ENCODE results near the gene CD300H. TPM values are rescaled to one million over a fixed set of nuclear protein-coding genes. Genes with fewer than 3 reads are reported as not detected.

CD300H gene
- total RNA-seq, 4 donors from 2014 or later: not detected

DNA sequence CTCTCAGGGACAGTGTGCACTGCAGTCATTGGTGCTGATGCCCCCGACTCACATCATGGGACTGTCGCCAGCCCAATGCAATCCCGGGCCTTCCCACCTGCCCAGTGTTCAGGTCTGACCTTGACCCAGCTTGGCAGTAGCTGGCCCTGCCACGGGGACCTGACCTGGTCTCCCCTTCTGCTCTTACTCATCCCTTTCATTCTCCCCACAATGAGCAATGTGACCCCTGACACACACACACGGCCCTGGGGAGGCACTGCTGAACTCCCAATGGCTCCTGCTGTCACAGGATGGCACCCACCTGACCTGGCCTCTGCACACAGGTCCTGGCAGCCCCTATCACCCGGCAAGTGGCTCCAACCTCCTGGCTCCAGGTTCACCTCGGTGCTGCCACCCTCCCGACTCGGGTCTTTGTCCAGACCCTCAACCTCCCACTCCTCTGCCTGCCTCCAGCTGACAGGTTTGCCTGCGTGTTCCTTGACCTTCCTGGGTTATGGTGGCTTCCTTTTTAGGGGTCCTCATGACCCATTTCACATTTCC is 28.0 kb downstream of the CD300H start:
- Histone ChIP-seq H3K4me3 (no peak overlapping the region), H3K9me3 (peaks cover 0 to 1% (median 0%) of the 10 kb centered on the region in 3 donors), H3K27me3 (peaks cover 0 to 19% (median 0%) of the 10 kb centered on the region in 4 donors), H3K4me1 (no peaks in the 10 kb centered on the region), H3K36me3 (no peaks in the 10 kb centered on the region), H3K27ac (no peak overlapping the region)
- DNase-seq: no peak
- WGBS, 2 donors: 61 to 63% methylated on average over 10 of the region's 10 CpGs
- intact Hi-C loops (cut with DNase I): no loop called here
- TF ChIP-seq, protein P1, sequence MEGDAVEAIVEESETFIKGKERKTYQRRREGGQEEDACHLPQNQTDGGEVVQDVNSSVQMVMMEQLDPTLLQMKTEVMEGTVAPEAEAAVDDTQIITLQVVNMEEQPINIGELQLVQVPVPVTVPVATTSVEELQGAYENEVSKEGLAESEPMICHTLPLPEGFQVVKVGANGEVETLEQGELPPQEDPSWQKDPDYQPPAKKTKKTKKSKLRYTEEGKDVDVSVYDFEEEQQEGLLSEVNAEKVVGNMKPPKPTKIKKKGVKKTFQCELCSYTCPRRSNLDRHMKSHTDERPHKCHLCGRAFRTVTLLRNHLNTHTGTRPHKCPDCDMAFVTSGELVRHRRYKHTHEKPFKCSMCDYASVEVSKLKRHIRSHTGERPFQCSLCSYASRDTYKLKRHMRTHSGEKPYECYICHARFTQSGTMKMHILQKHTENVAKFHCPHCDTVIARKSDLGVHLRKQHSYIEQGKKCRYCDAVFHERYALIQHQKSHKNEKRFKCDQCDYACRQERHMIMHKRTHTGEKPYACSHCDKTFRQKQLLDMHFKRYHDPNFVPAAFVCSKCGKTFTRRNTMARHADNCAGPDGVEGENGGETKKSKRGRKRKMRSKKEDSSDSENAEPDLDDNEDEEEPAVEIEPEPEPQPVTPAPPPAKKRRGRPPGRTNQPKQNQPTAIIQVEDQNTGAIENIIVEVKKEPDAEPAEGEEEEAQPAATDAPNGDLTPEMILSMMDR (IDR thresholded peaks at IDR 0.05): no peak
- TF ChIP-seq POLR2A (IDR thresholded peaks at IDR 0.05): no peak

DNA sequence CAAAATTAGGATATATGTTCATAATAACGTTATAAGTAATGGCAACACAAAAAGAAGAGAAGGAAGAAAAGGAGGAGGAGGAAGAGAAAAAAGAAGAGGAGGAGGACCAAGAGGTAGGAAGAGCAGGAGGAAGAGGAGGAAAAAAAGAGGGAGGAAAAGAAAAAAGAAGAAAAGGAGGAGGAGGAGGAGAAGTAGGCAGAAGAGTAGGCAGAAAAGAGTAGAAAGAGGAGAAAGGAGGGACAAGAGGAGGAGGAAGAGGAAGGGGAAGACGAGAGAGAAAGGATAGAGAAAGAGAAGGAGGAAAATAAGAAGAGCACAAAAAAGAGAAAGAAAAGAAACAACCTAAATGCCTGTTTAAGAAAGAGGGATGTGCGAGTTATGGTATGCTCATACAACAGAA is 30.4 kb downstream of the CD300H start:
- peaks cover 0 to 2% (median 0%) of the 10 kb centered on the region in 3 donors for H3K9me3 ChIP-seq
- H3K27ac ChIP-seq: no peak overlapping the region
- intact Hi-C loops (cut with DNase I): no loop called here
- peaks cover 0 to 26% (median 0%) of the 10 kb centered on the region in 4 donors for H3K27me3 ChIP-seq
- no peaks in the 10 kb centered on the region for H3K36me3 ChIP-seq
- WGBS, 2 donors: 62 to 76% methylated on average over 3 of the region's 3 CpGs
- H3K4me3 ChIP-seq: no peak overlapping the region
- DNase-seq: no peak
- no peak for TF ChIP-seq POLR2A (IDR thresholded peaks at IDR 0.05)
- TF ChIP-seq, protein P1 (IDR thresholded peaks at IDR 0.05): no peak
- H3K4me1 ChIP-seq: no peaks in the 10 kb centered on the region

DNA sequence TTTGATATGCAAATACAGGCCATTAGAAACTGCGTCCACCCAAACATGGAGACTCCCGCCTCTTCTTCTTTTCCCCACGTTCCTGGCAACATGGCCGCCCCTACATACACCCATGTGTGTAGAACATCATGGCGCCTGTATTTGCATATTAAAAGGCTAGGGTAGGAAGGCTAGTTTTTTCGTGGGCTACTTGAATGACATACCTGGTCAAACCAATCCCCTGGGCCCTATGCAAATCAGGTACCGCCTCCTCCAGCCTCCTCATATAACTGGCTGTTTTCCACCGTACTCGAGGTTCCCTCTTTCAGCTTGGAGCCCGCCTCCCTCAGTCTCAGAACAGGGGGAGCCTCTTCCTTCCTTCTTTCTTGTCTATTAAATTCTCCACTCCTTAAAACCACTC is 35.2 kb downstream of the CD300H start:
- DNase-seq: no peak
- peaks cover 0 to 2% (median 0%) of the 10 kb centered on the region in 3 donors for H3K9me3 ChIP-seq
- peaks cover 0 to 33% (median 0%) of the 10 kb centered on the region in 4 donors for H3K27me3 ChIP-seq
- H3K4me3 ChIP-seq: peak overlapping the region in 2 of 4 donors; percentile 4 to 39
- TF ChIP-seq, protein P1 (IDR thresholded peaks at IDR 0.05): no peak
- TF ChIP-seq POLR2A (IDR thresholded peaks at IDR 0.05): peak in 1 of 4 donors; percentile 52
- H3K4me1 ChIP-seq: no peaks in the 10 kb centered on the region
- WGBS, 2 donors: 52 to 59% methylated on average over 8 to 10 of the region's 10 CpGs
- no peaks in the 10 kb centered on the region for H3K36me3 ChIP-seq
- peak overlapping the region in 1 of 4 donors; percentile 16 for H3K27ac ChIP-seq
- intact Hi-C loops (cut with DNase I): no loop called here

DNA sequence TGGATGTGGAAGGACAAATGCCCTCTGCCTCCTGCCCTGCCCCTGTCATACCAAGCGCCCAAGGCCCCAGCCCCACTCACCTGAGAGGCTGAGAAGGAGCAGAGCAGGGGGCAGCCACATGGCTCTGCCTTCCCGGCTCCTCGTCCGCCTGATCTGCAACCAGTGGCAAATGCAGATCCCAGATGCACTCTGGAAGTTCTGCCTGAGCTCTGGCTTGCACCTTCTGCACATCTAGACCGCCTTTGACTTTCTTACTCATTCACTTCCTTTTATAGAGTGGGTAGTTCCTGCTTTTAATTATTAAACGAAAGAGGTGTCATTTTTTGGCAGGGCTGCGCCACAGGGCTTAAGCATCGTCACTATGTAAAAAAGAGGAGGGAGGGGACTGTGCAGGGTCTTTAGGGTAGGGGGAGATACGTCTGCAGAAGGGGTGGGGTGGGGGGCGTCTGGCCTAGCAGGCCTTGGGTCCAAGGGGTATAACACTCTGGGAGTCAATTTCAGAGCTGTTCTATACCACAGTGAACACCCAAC is 36.0 kb downstream of the CD300H start, which contains the start of gene CD300LB:
TSS of gene CD300LB (minus strand) at position 245 of the 531 bp plus-strand sequence. CDS start at position 120, 125 bp downstream.
- DNase-seq: no peak

DNA sequence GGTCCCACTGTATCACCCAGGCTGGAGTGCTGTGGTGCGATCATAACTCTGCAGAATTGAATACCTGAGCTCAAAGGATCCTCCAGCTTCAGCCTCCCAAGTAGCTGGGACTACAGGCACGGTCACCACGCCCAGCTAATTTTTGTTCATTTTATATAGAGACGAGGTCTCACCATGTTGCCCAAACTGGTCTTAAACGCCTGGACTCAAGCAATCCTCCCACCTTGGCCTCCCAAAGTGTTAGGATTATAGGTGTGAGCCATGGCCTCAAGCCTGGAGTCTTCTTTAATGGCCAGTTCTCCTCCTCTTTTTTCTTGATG is 36.5 kb downstream of the CD300H start:
- Histone ChIP-seq H3K4me3 (no peak overlapping the region), H3K27me3 (peaks cover 0 to 33% (median 0%) of the 10 kb centered on the region in 4 donors), H3K9me3 (peaks cover 0 to 2% (median 0%) of the 10 kb centered on the region in 3 donors), H3K4me1 (no peaks in the 10 kb centered on the region), H3K36me3 (no peaks in the 10 kb centered on the region), H3K27ac (no peak overlapping the region)
- WGBS, 2 donors: 66 to 81% methylated on average over 5 of the region's 5 CpGs
- TF ChIP-seq POLR2A (IDR thresholded peaks at IDR 0.05): no peak
- TF ChIP-seq, protein P1 (IDR thresholded peaks at IDR 0.05): no peak
- DNase-seq: no peak
- intact Hi-C loops (cut with DNase I): no loop called here

More for the DNA sequence above, 36.0 kb downstream of the CD300H start, which contains the start of gene CD300LB:
- Histone ChIP-seq H3K36me3 (no peaks in the 10 kb centered on the region), H3K4me3 (peak within 1 kb of the TSS in 1 of 4 donors; percentile 4), H3K27me3 (peaks cover 0 to 33% (median 0%) of the 10 kb centered on the region in 4 donors), H3K9me3 (peaks cover 0 to 2% (median 0%) of the 10 kb centered on the region in 3 donors), H3K27ac (peak within 1 kb of the TSS in 1 of 4 donors; percentile 21), H3K4me1 (no peaks in the 10 kb centered on the region)
- TF ChIP-seq, protein P1 (IDR thresholded peaks at IDR 0.05): no peak
- peak in 1 of 4 donors; percentile 9 for TF ChIP-seq POLR2A (IDR thresholded peaks at IDR 0.05)
- intact Hi-C loops (cut with DNase I): no loop called here
- 53 to 76% methylated on average over 4 to 5 of the region's 10 CpGs for WGBS, 2 donors
